Right lobe of liver (tissue), 4 donors: Measurements from ENCODE around the gene SUMO1.

Source experiments
- POLR2A ChIP-seq: fragments of 450-650 bp; IDR thresholded peaks from one replicate; pipeline ENCODE4 v1.6.1; 2017; ENCODE audit warnings: antibody characterized with exemption, mild to moderate bottlenecking
- TF ChIP-seq, protein P1 (sequence below), 4 donors: fragments of 200-600 bp in 3 of 4; fragments of 450-650 bp in 1 of 4; IDR thresholded peaks; one replicate each; pipeline versions ENCODE4 v1.5.1 to v1.8.0; 2016 to 2022; ENCODE audit warnings: antibody characterized with exemption in 4 of 4, mild to moderate bottlenecking in 2 of 4
- donor health status: DM: no; HTN: no; CAD: no.
- donor health status: DM: no; HTN: no; CAD: no.
- donor health status: DM: no; HTN: yes; CAD: no.

DNA sequence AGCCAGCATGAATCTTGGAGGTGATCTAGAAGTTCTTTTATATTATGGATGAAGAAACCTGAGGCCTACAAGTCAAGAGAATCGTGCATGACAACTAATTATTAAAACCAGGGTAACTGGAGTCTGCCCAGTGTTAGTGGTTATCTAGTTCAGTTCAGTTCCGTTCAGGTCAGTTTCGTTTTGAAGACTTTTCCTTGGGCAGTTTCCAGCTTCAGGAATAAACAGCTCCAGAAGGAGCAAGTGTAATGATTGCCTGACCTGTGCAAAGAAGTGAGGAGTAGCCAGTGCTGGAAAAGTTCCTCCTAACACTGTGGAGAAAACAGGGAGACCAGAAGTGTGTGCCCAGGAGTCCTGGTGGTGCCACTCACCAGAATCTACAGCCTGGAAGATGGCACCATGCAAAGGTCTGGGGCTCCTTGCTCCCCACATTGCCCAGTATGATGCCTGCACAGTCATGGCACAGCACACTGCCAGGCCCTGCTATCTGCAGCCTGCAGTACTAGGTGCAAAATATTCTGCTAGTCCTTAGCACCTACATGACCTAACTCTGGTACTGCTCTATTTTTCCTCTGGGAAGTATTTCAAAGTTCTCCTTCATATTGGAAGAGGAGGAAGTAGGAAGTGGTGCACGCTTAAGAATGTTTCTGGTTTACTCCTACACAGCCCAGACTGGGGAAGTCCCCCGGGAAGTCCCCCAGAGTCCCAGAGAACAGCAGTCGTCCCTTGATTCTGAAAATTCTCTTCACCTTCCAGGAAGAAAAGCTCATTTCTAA, 65.8 kb downstream of the SUMO1 start:
- no peak for TF ChIP-seq POLR2A
- TF ChIP-seq, protein P1, sequence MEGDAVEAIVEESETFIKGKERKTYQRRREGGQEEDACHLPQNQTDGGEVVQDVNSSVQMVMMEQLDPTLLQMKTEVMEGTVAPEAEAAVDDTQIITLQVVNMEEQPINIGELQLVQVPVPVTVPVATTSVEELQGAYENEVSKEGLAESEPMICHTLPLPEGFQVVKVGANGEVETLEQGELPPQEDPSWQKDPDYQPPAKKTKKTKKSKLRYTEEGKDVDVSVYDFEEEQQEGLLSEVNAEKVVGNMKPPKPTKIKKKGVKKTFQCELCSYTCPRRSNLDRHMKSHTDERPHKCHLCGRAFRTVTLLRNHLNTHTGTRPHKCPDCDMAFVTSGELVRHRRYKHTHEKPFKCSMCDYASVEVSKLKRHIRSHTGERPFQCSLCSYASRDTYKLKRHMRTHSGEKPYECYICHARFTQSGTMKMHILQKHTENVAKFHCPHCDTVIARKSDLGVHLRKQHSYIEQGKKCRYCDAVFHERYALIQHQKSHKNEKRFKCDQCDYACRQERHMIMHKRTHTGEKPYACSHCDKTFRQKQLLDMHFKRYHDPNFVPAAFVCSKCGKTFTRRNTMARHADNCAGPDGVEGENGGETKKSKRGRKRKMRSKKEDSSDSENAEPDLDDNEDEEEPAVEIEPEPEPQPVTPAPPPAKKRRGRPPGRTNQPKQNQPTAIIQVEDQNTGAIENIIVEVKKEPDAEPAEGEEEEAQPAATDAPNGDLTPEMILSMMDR (IDR thresholded peaks at IDR 0.05): no peak
